ENCODE data around the gene MZT2A. TPM values are rescaled to one million over a fixed set of nuclear protein-coding genes. Genes with fewer than 3 reads are reported as not detected.
A peak's percentile ranks its signal among the peaks of the same experiment; 100 is the strongest.
"Not testable (repeated sequence)": the region's sequence is repeated elsewhere in the genome, so short reads cannot be mapped to it uniquely, and the experiment has no call there.

The MZT2A gene
- polyA plus RNA-seq, 3 donors: 11.1 to 26.0 (median 13.6) TPM

DNA sequence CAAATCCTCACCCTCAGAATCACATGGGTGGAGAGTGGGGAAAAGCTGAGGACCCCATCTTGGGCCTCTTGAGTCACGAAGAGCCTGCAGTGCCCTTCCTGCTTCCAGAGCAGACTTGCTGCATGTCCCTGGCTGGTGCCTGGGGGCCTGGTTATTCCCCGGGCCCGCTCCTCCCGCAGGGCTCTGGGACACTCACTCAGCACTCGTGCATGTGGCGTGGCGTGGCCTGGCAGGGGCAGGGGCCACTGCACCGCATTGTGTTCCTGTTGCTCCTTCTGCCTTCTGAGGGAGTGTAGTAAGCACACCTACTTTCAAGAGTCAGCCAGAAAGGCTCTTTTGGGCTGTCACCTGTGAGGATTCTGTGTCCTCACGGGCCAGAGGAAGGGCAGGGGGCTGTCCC is 17.4 kb upstream of the MZT2A start:
- Histone ChIP-seq H3K27me3 (ENCODE audit: control insufficient read depth in 2 of 2, insufficient read depth in 2 of 2, low read length in 2 of 2) (no peaks in the 10 kb centered on the region), H3K79me2 (ENCODE audit: insufficient read depth, low read length) (no peaks in the 10 kb centered on the region), H3K4me1 (ENCODE audit: control insufficient read depth in 1 of 2, insufficient read depth in 2 of 2, low read length in 2 of 2) (no peaks in the 10 kb centered on the region), H3K36me3 (replicated peaks in 1 of 2; ENCODE audit: control insufficient read depth in 1 of 2, insufficient read depth in 2 of 2, low read length in 2 of 2) (peaks cover 52 to 75% of the 10 kb centered on the region in 2 donors), H3K9ac (ENCODE audit: insufficient read depth, low read length, poor library complexity, severe bottlenecking) (no peak overlapping the region), H3K27ac (ENCODE audit: low read depth in 1 of 2, low read length in 2 of 2) (no peak overlapping the region), H3K4me3 (replicated peaks in 1 of 3; ENCODE audit: low read depth in 2 of 3, low read length in 3 of 3) (no peak overlapping the region), H3K9me3 (replicated peaks in 1 of 2; ENCODE audit: control insufficient read depth in 1 of 2, insufficient read depth in 1 of 2, low read length in 2 of 2) (no peaks in the 10 kb centered on the region), H3K4me2 (replicated peaks; ENCODE audit: extremely low read depth, low read length, poor library complexity, severe bottlenecking) (no peak overlapping the region), H2AFZ (ENCODE audit: insufficient read depth, low read depth, low read length, poor library complexity, severe bottlenecking) (no peak overlapping the region), H4K20me1 (ENCODE audit: insufficient read depth, low read length) (no peaks in the 10 kb centered on the region)
- Mint-ChIP-seq H3K36me3 (peaks cover 65 to 88% of the 10 kb centered on the region in 2 donors), H3K27me3 (ENCODE audit: low read depth in 3 of 3) (no peaks in the 10 kb centered on the region), H3K4me3 (no peak overlapping the region), H3K9me3 (no peaks in the 10 kb centered on the region), H3K27ac (peak overlapping the region in 1 of 7 donors; percentile 10), H3K4me1 (no peaks in the 10 kb centered on the region)
- intact Hi-C loops (cut with micrococcal nuclease): no loop called here
- DNase-seq: no peak
- TF ChIP-seq, protein P1, sequence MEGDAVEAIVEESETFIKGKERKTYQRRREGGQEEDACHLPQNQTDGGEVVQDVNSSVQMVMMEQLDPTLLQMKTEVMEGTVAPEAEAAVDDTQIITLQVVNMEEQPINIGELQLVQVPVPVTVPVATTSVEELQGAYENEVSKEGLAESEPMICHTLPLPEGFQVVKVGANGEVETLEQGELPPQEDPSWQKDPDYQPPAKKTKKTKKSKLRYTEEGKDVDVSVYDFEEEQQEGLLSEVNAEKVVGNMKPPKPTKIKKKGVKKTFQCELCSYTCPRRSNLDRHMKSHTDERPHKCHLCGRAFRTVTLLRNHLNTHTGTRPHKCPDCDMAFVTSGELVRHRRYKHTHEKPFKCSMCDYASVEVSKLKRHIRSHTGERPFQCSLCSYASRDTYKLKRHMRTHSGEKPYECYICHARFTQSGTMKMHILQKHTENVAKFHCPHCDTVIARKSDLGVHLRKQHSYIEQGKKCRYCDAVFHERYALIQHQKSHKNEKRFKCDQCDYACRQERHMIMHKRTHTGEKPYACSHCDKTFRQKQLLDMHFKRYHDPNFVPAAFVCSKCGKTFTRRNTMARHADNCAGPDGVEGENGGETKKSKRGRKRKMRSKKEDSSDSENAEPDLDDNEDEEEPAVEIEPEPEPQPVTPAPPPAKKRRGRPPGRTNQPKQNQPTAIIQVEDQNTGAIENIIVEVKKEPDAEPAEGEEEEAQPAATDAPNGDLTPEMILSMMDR (IDR thresholded peaks at IDR 0.05): no peak
- WGBS (ENCODE audit: insufficient coverage): 80% methylated on average over 8 of the region's 9 CpGs

DNA sequence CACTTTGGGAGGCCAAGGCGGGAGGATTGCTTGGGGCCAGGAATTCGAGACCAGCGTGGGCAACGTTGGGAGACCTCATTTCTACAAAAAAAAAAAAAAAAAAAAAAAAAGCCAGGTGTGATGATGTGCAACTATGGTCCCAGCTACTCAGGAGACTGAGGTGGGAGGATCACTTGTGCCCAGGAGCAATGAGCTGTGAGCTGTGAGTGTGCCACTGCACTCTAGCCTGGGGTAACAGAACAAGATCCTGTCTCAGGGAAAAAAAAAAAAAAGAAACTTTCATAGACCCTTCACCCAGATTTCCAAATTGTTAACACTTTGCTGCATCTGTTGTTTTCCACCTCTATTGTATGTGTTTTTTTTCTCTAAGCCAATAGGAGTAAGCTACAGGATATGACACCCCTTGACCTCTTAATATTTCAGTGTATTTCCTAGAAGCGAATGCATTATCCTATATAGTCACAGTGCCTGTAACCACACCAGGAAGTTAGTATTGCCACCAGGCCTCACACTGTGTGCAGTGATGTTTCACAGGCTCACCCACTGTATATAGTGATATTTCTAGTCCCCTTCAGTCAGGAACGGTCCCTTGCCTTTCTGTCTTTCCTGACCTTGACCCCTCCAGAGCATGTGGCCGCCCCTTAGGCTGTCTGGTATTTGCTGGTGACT is 12.0 kb upstream of the MZT2A start:
- H3K36me3 Mint-ChIP-seq: peaks cover 84 to 96% of the 10 kb centered on the region in 2 donors
- H3K36me3 ChIP-seq (replicated peaks in 1 of 2; ENCODE audit: control insufficient read depth in 1 of 2, insufficient read depth in 2 of 2, low read length in 2 of 2): peaks cover 61 to 95% of the 10 kb centered on the region in 2 donors
- intact Hi-C loops (cut with micrococcal nuclease); H3K27me3 Mint-ChIP-seq (ENCODE audit: low read depth in 3 of 3); H2AFZ ChIP-seq (ENCODE audit: insufficient read depth, low read depth, low read length, poor library complexity, severe bottlenecking); H3K79me2 ChIP-seq (ENCODE audit: insufficient read depth, low read length); DNase-seq; H3K4me1 Mint-ChIP-seq; H3K27ac ChIP-seq (ENCODE audit: low read depth in 1 of 2, low read length in 2 of 2); H3K27ac Mint-ChIP-seq; H3K27me3 ChIP-seq (ENCODE audit: control insufficient read depth in 2 of 2, insufficient read depth in 2 of 2, low read length in 2 of 2); H3K9me3 ChIP-seq (replicated peaks in 1 of 2; ENCODE audit: control insufficient read depth in 1 of 2, insufficient read depth in 1 of 2, low read length in 2 of 2); H3K9me3 Mint-ChIP-seq; H4K20me1 ChIP-seq (ENCODE audit: insufficient read depth, low read length); H3K4me1 ChIP-seq (ENCODE audit: control insufficient read depth in 1 of 2, insufficient read depth in 2 of 2, low read length in 2 of 2); H3K4me2 ChIP-seq (replicated peaks; ENCODE audit: extremely low read depth, low read length, poor library complexity, severe bottlenecking); H3K4me3 Mint-ChIP-seq; H3K9ac ChIP-seq (ENCODE audit: insufficient read depth, low read length, poor library complexity, severe bottlenecking); H3K4me3 ChIP-seq (replicated peaks in 1 of 3; ENCODE audit: low read depth in 2 of 3, low read length in 3 of 3): not testable (repeated sequence)
- no CpG with 5 or more reads among the region's 7 CpGs for WGBS (ENCODE audit: insufficient coverage)

DNA sequence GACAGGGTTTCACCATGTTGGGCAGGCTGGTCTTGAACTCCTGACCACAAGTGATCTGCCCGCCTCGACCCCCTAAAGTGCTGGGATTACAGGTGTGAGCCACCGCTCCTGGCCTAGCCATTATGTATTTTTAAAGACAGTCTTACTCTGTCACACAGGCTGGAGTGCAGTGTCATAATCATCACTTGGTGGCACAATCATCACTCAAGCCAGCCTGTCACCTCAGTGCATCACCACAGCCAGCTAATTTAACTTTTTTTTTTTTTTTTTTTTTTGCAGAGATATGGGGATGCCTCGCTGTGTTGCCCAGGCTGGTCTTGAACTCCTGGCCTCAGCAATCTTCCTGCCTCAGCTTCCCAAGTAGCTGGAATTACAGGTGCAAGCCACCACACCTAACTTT is 11.4 kb upstream of the MZT2A start:
- H4K20me1 ChIP-seq (ENCODE audit: insufficient read depth, low read length); H3K9me3 ChIP-seq (replicated peaks in 1 of 2; ENCODE audit: control insufficient read depth in 1 of 2, insufficient read depth in 1 of 2, low read length in 2 of 2); DNase-seq; intact Hi-C loops (cut with micrococcal nuclease); H3K4me3 Mint-ChIP-seq; H3K27me3 Mint-ChIP-seq (ENCODE audit: low read depth in 3 of 3); H3K27me3 ChIP-seq (ENCODE audit: control insufficient read depth in 2 of 2, insufficient read depth in 2 of 2, low read length in 2 of 2); H3K79me2 ChIP-seq (ENCODE audit: insufficient read depth, low read length); H3K4me2 ChIP-seq (replicated peaks; ENCODE audit: extremely low read depth, low read length, poor library complexity, severe bottlenecking); H3K27ac ChIP-seq (ENCODE audit: low read depth in 1 of 2, low read length in 2 of 2); H3K9ac ChIP-seq (ENCODE audit: insufficient read depth, low read length, poor library complexity, severe bottlenecking); H2AFZ ChIP-seq (ENCODE audit: insufficient read depth, low read depth, low read length, poor library complexity, severe bottlenecking); H3K4me1 ChIP-seq (ENCODE audit: control insufficient read depth in 1 of 2, insufficient read depth in 2 of 2, low read length in 2 of 2); H3K4me3 ChIP-seq (replicated peaks in 1 of 3; ENCODE audit: low read depth in 2 of 3, low read length in 3 of 3); H3K27ac Mint-ChIP-seq; H3K4me1 Mint-ChIP-seq; H3K9me3 Mint-ChIP-seq: not testable (repeated sequence)
- H3K36me3 Mint-ChIP-seq: peaks cover 83 to 96% of the 10 kb centered on the region in 2 donors
- H3K36me3 ChIP-seq (replicated peaks in 1 of 2; ENCODE audit: control insufficient read depth in 1 of 2, insufficient read depth in 2 of 2, low read length in 2 of 2): peaks cover 59 to 95% of the 10 kb centered on the region in 2 donors
- 95% methylated on average over 3 of the region's 4 CpGs for WGBS (ENCODE audit: insufficient coverage)

DNA sequence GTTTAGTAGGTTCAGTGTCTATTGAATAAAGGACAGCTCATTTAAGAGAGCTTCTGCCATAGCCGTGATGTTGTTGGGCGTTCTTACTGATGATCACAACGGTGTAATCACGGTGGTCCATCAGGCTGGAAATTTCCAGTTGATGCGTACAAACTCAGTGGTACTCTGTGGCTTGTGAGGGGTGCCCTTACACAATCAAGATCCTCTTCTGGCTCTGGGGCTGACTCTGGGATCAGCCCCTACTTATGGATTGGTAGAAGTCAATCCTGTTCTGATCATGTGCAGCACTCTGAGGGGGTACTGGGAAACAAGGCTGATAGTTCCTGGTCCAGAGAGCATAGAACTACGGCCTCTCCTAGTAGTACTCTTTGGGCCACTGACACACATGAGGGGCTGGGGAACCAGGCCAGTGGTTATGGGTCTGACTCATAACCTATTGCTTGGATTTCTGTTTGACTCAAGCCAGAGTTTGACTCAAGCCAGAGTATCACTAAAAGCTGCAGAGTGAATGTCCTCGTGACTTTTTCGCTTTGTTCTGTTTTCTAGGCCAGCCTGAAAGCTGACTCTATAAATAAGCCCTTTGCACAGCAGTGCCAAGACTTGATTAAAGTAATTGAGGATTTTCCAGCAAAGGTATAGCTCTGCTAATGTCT is 6.2 kb upstream of the MZT2A start:
- DNase-seq; H4K20me1 ChIP-seq (ENCODE audit: insufficient read depth, low read length); intact Hi-C loops (cut with micrococcal nuclease); H3K4me2 ChIP-seq (replicated peaks; ENCODE audit: extremely low read depth, low read length, poor library complexity, severe bottlenecking); H2AFZ ChIP-seq (ENCODE audit: insufficient read depth, low read depth, low read length, poor library complexity, severe bottlenecking); H3K9me3 ChIP-seq (replicated peaks in 1 of 2; ENCODE audit: control insufficient read depth in 1 of 2, insufficient read depth in 1 of 2, low read length in 2 of 2); H3K9ac ChIP-seq (ENCODE audit: insufficient read depth, low read length, poor library complexity, severe bottlenecking); H3K27ac ChIP-seq (ENCODE audit: low read depth in 1 of 2, low read length in 2 of 2); H3K4me3 ChIP-seq (replicated peaks in 1 of 3; ENCODE audit: low read depth in 2 of 3, low read length in 3 of 3); H3K27me3 Mint-ChIP-seq (ENCODE audit: low read depth in 3 of 3); H3K9me3 Mint-ChIP-seq; H3K4me1 ChIP-seq (ENCODE audit: control insufficient read depth in 1 of 2, insufficient read depth in 2 of 2, low read length in 2 of 2); H3K27me3 ChIP-seq (ENCODE audit: control insufficient read depth in 2 of 2, insufficient read depth in 2 of 2, low read length in 2 of 2); H3K4me3 Mint-ChIP-seq: not testable (repeated sequence)
- H3K79me2 ChIP-seq (ENCODE audit: insufficient read depth, low read length): peaks cover 51% of the 10 kb centered on the region
- H3K36me3 ChIP-seq (replicated peaks in 1 of 2; ENCODE audit: control insufficient read depth in 1 of 2, insufficient read depth in 2 of 2, low read length in 2 of 2): peaks cover 21 to 53% of the 10 kb centered on the region in 2 donors
- Mint-ChIP-seq H3K4me1 (peaks cover 22% of the 10 kb centered on the region), H3K36me3 (peaks cover 47 to 55% of the 10 kb centered on the region in 2 donors), H3K27ac (peak overlapping the region in 2 of 7 donors; percentile 12 to 20)
- WGBS (ENCODE audit: insufficient coverage): 74% methylated on average over 3 of the region's 8 CpGs
